ENCODE data around the gene SUGCT. TPM values are rescaled to one million over a fixed set of nuclear protein-coding genes. Genes with fewer than 3 reads are reported as not detected.
A peak's percentile ranks its signal among the peaks of the same experiment; 100 is the strongest.

Gene SUGCT
- polyA plus RNA-seq, 1 of the 3 experiments (the other 2 are of a cell fraction): 53.7 TPM

DNA sequence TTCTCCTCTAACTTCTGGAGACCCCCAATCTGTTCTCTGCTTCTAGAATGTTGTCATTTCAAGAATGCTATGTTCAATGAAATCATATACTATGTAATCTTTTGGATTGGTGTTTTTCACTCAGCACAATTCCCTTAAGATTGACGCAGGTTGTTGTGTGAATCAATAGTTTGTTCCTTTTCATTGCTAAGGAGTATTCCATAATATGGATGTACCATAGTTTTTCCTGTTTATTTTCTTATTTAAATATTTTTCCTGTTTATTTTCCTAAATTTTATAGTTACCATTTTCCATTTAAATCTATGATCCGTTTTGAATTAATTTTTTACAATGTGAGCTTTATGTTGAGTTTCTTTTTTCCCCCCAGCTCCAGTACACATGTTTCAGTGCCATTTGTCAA is 604.5 kb downstream of the SUGCT start:
- no peaks in the 10 kb centered on the region for H4K20me1 ChIP-seq (ENCODE audit: insufficient read depth)
- DNase-seq: no peak
- no peak overlapping the region for H3K27ac ChIP-seq (ENCODE audit: low read depth in 2 of 2, low read length in 1 of 2)
- H2AFZ ChIP-seq (ENCODE audit: low read depth): no peak overlapping the region
- no peak overlapping the region for H3K4me3 ChIP-seq (ENCODE audit: low read depth in 2 of 2, low read length in 1 of 2)
- CTCF ChIA-PET: interaction anchor here (0.6 kb wide), 1 partner anchor 17 kb away, joined by 3 read pairs; no protein-coding TSS in a partner anchor
- no peak for TF ChIP-seq MAX (IDR thresholded peaks at IDR 0.05; ENCODE audit: low read depth)
- TF ChIP-seq MXI1 (IDR thresholded peaks at IDR 0.05; ENCODE audit: low read depth, low read length): no peak
- no peak for TF ChIP-seq EZH2phosphoT487 (IDR thresholded peaks at IDR 0.05; ENCODE audit: borderline replicate concordance, low read depth)
- H3K9me2 ChIP-seq: no peaks in the 10 kb centered on the region
- peaks cover 18% of the 10 kb centered on the region; the same call in 1 of the 2 replicates for H3K79me2 ChIP-seq (ENCODE audit: insufficient read depth)
- no peak overlapping the region for H3K9ac ChIP-seq
- POLR2A ChIA-PET: no interaction called here
- H3K27me3 ChIP-seq (ENCODE audit: insufficient read depth): no peaks in the 10 kb centered on the region
- H3K4me1 ChIP-seq (ENCODE audit: control insufficient read depth in 1 of 2, insufficient read depth in 2 of 2, low read depth in 1 of 2, low read length in 1 of 2): peaks cover 0 to 2% of the 10 kb centered on the region in 2 experiments; a peak in 2 of 4 replicates
- H3K36me3 ChIP-seq (replicated peaks in 1 of 2; ENCODE audit: control insufficient read depth in 1 of 2, insufficient read depth in 2 of 2, low read length in 1 of 2): peaks cover 0 to 48% of the 10 kb centered on the region in 2 experiments
- WGBS (ENCODE audit: low lambda C conversion rate): 78% methylated on average over 2 of the region's 2 CpGs
- H3F3A ChIP-seq (replicated peaks; ENCODE audit: insufficient read depth): peaks cover 27% of the 10 kb centered on the region
- H3K9me3 ChIP-seq: peaks cover 24% of the 10 kb centered on the region; the same call in 1 of the 2 replicates
- no peak overlapping the region for H3K4me2 ChIP-seq

GRCh38 chr7:40742270-40742669 is 607.5 kb downstream of the SUGCT start:
- H3K27me3 ChIP-seq (ENCODE audit: insufficient read depth): no peaks in the 10 kb centered on the region
- H3F3A ChIP-seq (replicated peaks; ENCODE audit: insufficient read depth): peaks cover 27% of the 10 kb centered on the region
- ChIA-PET CTCF (no interaction called here), POLR2A (no interaction called here)
- 88% methylated on average over 7 of the region's 7 CpGs for WGBS (ENCODE audit: low lambda C conversion rate)
- no peak for DNase-seq
- no peaks in the 10 kb centered on the region for H4K20me1 ChIP-seq (ENCODE audit: insufficient read depth)
- peaks cover 2 to 27% of the 10 kb centered on the region in 2 experiments for H3K36me3 ChIP-seq (replicated peaks in 1 of 2; ENCODE audit: control insufficient read depth in 1 of 2, insufficient read depth in 2 of 2, low read length in 1 of 2)
- H3K4me1 ChIP-seq (ENCODE audit: control insufficient read depth in 1 of 2, insufficient read depth in 2 of 2, low read depth in 1 of 2, low read length in 1 of 2): peaks cover under 1 to 2% of the 10 kb centered on the region in 2 experiments; a peak in 2 of 4 replicates
- H3K27ac ChIP-seq (ENCODE audit: low read depth in 2 of 2, low read length in 1 of 2): no peak overlapping the region
- no peak overlapping the region for H3K4me2 ChIP-seq
- H3K4me3 ChIP-seq (ENCODE audit: low read depth in 2 of 2, low read length in 1 of 2): no peak overlapping the region
- H3K9ac ChIP-seq: no peak overlapping the region
- peaks cover 33% of the 10 kb centered on the region for H3K79me2 ChIP-seq (ENCODE audit: insufficient read depth)
- peaks cover 15% of the 10 kb centered on the region; the same call in 1 of the 2 replicates for H3K9me3 ChIP-seq
- H3K9me2 ChIP-seq: no peaks in the 10 kb centered on the region
- no peak for TF ChIP-seq ELF1 (IDR thresholded peaks at IDR 0.05)
- no peak overlapping the region for H2AFZ ChIP-seq (ENCODE audit: low read depth)

GRCh38 chr7:40746841-40747556 is 612.2 kb downstream of the SUGCT start:
- Histone ChIP-seq H4K20me1 (ENCODE audit: insufficient read depth) (no peaks in the 10 kb centered on the region), H3K4me3 (ENCODE audit: low read depth in 2 of 2, low read length in 1 of 2) (no peak overlapping the region), H3K4me1 (ENCODE audit: control insufficient read depth in 1 of 2, insufficient read depth in 2 of 2, low read depth in 1 of 2, low read length in 1 of 2) (peaks cover 15 to 19% of the 10 kb centered on the region in 2 experiments; a peak in 3 of 4 replicates), H3K27ac (ENCODE audit: low read depth in 2 of 2, low read length in 1 of 2) (peak overlapping the region; percentile 41 to 58; a peak in 3 of 4 replicates), H2AFZ (ENCODE audit: low read depth) (no peak overlapping the region), H3K9ac (no peak overlapping the region), H3K9me2 (no peaks in the 10 kb centered on the region), H3K79me2 (ENCODE audit: insufficient read depth) (peaks cover 40% of the 10 kb centered on the region), H3K9me3 (no peaks in the 10 kb centered on the region), H3F3A (replicated peaks; ENCODE audit: insufficient read depth) (peaks cover 28% of the 10 kb centered on the region), H3K4me2 (no peak overlapping the region; the same call in 1 of the 2 replicates), H3K27me3 (ENCODE audit: insufficient read depth) (no peaks in the 10 kb centered on the region), H3K36me3 (replicated peaks in 1 of 2; ENCODE audit: control insufficient read depth in 1 of 2, insufficient read depth in 2 of 2, low read length in 1 of 2) (peaks cover 11 to 32% of the 10 kb centered on the region in 2 experiments)
- ChIA-PET CTCF (interaction anchor here (1.0 to 1.5 kb wide), 5 partner anchors 11 to 515 kb away, joined by 3 to 5 read pairs (median 3); no protein-coding TSS in a partner anchor), POLR2A (no interaction called here)
- WGBS (ENCODE audit: low lambda C conversion rate): 80% methylated on average over 12 of the region's 12 CpGs
- TF ChIP-seq PBX3 (IDR thresholded peaks at IDR 0.05): peak; percentile 60
- TF ChIP-seq GABPA (IDR thresholded peaks at IDR 0.05; ENCODE audit: low read depth): no peak
- no peak for TF ChIP-seq RFX5 (IDR thresholded peaks at IDR 0.05; ENCODE audit: low read length)
- peak; percentile 41 for TF ChIP-seq JUND (IDR thresholded peaks at IDR 0.05)
- TF ChIP-seq MXI1 (IDR thresholded peaks at IDR 0.05; ENCODE audit: low read depth, low read length): no peak
- TF ChIP-seq EP300 (IDR thresholded peaks at IDR 0.05; ENCODE audit: borderline replicate concordance in 1 of 2, low read depth in 1 of 2, low read length in 1 of 2): peak in 1 of 2 experiments; percentile 14; a peak in 1 of 4 replicates
- TF ChIP-seq GATA2 (CRISPR knock-in tag; IDR thresholded peaks at IDR 0.05): no peak
- 0 out of 2 replicates have a peak, but pooled peaks have one; percentile 17 for TF ChIP-seq FOXM1 (IDR thresholded peaks at IDR 0.05; ENCODE audit: low read depth)
- TF ChIP-seq MAX (IDR thresholded peaks at IDR 0.05; ENCODE audit: low read depth): no peak
- TF ChIP-seq NRF1 (IDR thresholded peaks at IDR 0.05; ENCODE audit: low read depth, low read length): no peak
- TF ChIP-seq FOSL2 (IDR thresholded peaks at IDR 0.05; ENCODE audit: borderline replicate concordance, low read depth): peak; percentile 35; the same call in 1 of the 2 replicates
- TF ChIP-seq REST (IDR thresholded peaks at IDR 0.05; ENCODE audit: low read depth, low read length): no peak
- no peak for DNase-seq

All from SK-N-SH (cell line).